ENCODE measurements around the gene NCBP2L. TPM values are rescaled to one million over a fixed set of nuclear protein-coding genes. Genes with fewer than 3 reads are reported as not detected.
"Not testable (repeated sequence)": the region's sequence is repeated elsewhere in the genome, so short reads cannot be mapped to it uniquely, and the experiment has no call there.

The NCBP2L gene
- total RNA-seq, 4 donors from 2014 or later, result not detected

DNA sequence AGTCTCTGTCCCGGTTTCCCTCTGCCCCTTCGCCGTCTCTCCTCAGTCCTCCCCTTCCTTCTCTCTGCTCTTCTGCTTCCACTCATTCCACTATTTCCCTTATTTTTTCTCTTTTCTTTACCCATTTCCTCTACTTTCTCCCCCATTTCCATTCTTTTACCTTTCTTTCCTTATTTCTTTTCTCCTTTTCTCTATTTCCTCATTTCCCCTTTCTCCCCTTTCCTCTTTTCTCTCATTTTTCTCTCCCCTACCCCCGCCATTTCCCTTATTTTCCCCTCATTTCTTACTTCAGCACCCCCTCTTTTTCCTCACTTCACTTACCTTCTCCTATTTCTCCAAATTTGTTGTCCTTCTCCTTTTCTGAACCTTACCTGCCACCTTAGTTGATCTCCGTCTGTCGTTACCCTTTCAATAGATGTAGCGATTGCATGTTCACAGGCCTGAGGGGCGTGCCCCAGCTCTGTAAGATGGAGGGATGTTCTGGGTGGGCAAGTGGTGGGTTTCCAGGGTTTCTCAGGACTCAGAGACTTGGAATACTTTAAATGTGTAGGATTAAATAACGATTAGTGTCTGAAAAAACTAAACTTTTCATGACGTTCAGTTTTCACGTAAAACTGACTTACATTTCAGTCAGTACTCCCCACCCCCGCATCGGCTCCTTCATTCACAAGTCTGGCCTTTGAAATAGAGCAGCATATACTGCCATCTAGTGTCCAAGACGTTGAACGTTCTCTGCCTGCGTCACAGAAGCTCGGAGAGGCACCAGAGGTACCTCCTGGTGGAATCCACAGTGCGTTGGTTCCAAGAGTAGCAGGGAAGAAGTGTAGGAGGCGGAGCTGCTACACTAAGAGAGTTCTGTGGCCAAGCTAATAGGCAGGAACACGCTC is 641 bp upstream of the NCBP2L start:
- H3K27ac ChIP-seq, result peak overlapping the region; percentile 68 to 85 (median 78)
- TF ChIP-seq, protein P1, sequence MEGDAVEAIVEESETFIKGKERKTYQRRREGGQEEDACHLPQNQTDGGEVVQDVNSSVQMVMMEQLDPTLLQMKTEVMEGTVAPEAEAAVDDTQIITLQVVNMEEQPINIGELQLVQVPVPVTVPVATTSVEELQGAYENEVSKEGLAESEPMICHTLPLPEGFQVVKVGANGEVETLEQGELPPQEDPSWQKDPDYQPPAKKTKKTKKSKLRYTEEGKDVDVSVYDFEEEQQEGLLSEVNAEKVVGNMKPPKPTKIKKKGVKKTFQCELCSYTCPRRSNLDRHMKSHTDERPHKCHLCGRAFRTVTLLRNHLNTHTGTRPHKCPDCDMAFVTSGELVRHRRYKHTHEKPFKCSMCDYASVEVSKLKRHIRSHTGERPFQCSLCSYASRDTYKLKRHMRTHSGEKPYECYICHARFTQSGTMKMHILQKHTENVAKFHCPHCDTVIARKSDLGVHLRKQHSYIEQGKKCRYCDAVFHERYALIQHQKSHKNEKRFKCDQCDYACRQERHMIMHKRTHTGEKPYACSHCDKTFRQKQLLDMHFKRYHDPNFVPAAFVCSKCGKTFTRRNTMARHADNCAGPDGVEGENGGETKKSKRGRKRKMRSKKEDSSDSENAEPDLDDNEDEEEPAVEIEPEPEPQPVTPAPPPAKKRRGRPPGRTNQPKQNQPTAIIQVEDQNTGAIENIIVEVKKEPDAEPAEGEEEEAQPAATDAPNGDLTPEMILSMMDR (IDR thresholded peaks at IDR 0.05), result peak; percentile 49 to 89 (median 69)
- TF ChIP-seq POLR2A (IDR thresholded peaks at IDR 0.05), result no peak
- H3K4me3 ChIP-seq, result peak overlapping the region; percentile 47 to 76 (median 54)
- H3K27me3 ChIP-seq, result no peaks in the 10 kb centered on the region
- no peaks in the 10 kb centered on the region for H3K9me3 ChIP-seq
- DNase-seq, result peak; percentile 61 to 93 (median 83)
- H3K4me1 ChIP-seq, result peaks cover 0 to 4% (median 0%) of the 10 kb centered on the region in 4 donors
- H3K36me3 ChIP-seq, result no peaks in the 10 kb centered on the region

DNA sequence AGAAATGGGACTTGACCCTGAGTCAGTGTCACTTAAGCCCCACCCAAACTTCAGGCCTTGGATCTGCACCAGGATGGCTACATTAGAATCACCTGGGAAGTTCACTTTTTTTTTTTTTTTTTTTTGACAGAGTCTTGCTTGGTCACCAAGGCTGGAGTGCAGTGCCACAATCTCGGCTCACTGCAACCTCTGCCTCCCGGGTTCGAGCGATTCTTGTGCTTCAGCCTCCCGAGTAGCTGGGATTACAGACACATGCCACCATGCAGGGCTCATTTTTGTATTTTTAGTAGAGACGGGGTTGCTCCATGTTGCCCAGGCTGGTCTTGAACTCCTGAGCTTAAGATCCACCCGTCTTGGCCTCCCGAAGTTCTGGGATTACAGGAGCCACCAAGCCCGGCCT is 3.0 kb downstream of the NCBP2L start:
- DNase-seq, result no peak
- no peak overlapping the region for H3K27ac ChIP-seq

DNA sequence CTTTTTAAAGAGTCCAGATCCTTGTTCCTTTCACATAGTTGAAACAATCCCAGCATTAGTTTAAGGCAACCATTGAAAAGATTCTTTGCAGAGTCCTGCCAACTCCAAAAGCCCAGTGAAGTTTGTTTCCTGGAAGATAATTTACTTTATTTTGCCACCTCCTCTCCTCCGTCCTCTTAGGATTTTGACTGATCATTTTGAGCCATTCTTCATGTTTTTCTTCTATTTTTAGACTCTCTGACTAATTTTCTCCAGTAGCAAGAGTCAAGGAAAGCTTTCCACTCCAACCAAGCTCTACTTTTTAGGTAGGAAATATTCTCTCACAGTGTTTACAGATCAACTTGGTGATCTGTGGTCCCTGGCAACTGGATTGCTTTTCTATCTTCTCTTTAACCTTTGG is 10.3 kb downstream of the NCBP2L start:
- Histone ChIP-seq H3K9me3 (no peaks in the 10 kb centered on the region), H3K4me3 (no peak overlapping the region), H3K4me1 (no peaks in the 10 kb centered on the region), H3K27ac (no peak overlapping the region), H3K36me3 (no peaks in the 10 kb centered on the region), H3K27me3 (no peaks in the 10 kb centered on the region)
- TF ChIP-seq, protein P1 (IDR thresholded peaks at IDR 0.05), result no peak
- no peak for TF ChIP-seq POLR2A (IDR thresholded peaks at IDR 0.05)
- no peak for DNase-seq

More for the DNA sequence above, 3.0 kb downstream of the NCBP2L start:
- TF ChIP-seq, protein P1 (IDR thresholded peaks at IDR 0.05), result no peak
- TF ChIP-seq POLR2A (IDR thresholded peaks at IDR 0.05), result no peak
- Histone ChIP-seq H3K9me3 (no peaks in the 10 kb centered on the region), H3K4me3 (no peak overlapping the region), H3K36me3 (no peaks in the 10 kb centered on the region), H3K27me3 (no peaks in the 10 kb centered on the region), H3K4me1 (no peaks in the 10 kb centered on the region)

DNA sequence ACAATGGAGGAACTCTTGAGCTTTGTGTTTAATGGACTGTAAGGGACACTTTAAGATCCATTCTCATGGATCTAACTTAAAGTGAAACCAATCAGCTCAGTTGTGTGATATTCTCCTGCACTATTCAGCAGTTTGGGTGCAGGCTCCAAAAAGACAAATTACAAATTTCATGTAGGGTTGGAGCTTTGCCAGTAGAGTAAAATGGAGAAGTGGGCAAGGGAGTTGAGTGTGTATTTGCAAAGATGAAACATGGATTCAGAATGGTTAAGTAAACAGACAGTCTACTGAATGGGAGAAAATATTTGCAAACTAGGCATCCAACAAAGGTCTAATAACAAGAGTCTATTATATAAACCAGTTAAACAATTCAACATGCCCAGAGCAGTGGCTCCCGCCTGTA is 26.9 kb downstream of the NCBP2L start:
- Histone ChIP-seq H3K27me3 (no peaks in the 10 kb centered on the region), H3K36me3 (no peaks in the 10 kb centered on the region), H3K4me1 (no peaks in the 10 kb centered on the region), H3K4me3 (no peak overlapping the region), H3K9me3 (no peaks in the 10 kb centered on the region), H3K27ac (no peak overlapping the region)
- DNase-seq, result no peak
- TF ChIP-seq POLR2A (IDR thresholded peaks at IDR 0.05), result no peak
- TF ChIP-seq, protein P1 (IDR thresholded peaks at IDR 0.05), result no peak

DNA sequence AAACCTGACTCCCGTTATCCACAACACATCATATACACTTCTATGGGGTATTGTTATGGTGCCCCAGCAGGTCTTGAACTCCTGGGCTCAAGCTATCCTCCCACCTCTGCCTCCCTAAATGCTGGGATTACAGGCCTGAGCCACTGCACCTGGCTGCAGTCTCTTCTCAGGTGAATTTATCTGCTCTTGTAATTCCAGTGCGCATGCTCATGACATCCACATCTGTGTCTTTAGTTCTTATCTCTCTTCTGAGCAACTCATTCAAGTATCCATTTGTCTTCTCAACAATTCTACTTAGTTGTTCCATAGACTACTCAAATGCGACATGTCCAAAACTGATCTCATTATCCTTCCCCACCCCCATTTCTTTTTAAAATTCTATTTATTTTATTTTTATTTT is 27.6 kb downstream of the NCBP2L start:
- H3K36me3 ChIP-seq, result no peaks in the 10 kb centered on the region
- TF ChIP-seq POLR2A (IDR thresholded peaks at IDR 0.05), result no peak
- TF ChIP-seq, protein P1 (IDR thresholded peaks at IDR 0.05), result no peak
- no peaks in the 10 kb centered on the region for H3K27me3 ChIP-seq
- no peak for DNase-seq
- H3K4me3 ChIP-seq, result no peak overlapping the region
- no peaks in the 10 kb centered on the region for H3K9me3 ChIP-seq
- H3K4me1 ChIP-seq, result no peaks in the 10 kb centered on the region
- no peak overlapping the region for H3K27ac ChIP-seq

DNA sequence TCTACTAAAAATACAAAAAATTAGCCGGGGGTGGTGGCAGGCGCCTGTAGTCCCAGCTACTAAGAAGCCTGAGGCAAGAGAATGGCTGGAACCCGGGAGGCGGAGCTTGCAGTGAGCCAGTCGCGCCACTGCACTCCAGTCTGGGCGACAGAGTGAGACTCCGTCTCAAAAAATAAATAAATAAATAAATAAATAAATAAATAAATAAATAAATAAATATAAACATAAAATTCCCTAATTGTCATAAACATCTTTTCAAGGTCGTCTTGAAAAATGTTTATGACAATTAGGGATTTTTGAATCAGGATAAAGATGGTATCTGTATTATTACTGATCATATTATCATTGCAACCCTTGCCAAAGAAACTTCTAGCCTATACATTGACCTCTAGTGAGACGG is 32.5 kb downstream of the NCBP2L start:
- DNase-seq, H3K27me3 ChIP-seq, H3K27ac ChIP-seq, H3K4me1 ChIP-seq, H3K36me3 ChIP-seq, H3K4me3 ChIP-seq, H3K9me3 ChIP-seq: not testable (repeated sequence)

All from Peyer's patch (tissue), 4 donors.